GM18858 (cell line): ENCODE results near the gene PPP1CA.

Experiments
- ATAC-seq: cut with Tn5 transposase; IDR thresholded peaks from one replicate; pipeline ENCODE4 v1.9.1; 2021; ENCODE audit not compliant: unreplicated experiment

The PPP1CA gene

DNA sequence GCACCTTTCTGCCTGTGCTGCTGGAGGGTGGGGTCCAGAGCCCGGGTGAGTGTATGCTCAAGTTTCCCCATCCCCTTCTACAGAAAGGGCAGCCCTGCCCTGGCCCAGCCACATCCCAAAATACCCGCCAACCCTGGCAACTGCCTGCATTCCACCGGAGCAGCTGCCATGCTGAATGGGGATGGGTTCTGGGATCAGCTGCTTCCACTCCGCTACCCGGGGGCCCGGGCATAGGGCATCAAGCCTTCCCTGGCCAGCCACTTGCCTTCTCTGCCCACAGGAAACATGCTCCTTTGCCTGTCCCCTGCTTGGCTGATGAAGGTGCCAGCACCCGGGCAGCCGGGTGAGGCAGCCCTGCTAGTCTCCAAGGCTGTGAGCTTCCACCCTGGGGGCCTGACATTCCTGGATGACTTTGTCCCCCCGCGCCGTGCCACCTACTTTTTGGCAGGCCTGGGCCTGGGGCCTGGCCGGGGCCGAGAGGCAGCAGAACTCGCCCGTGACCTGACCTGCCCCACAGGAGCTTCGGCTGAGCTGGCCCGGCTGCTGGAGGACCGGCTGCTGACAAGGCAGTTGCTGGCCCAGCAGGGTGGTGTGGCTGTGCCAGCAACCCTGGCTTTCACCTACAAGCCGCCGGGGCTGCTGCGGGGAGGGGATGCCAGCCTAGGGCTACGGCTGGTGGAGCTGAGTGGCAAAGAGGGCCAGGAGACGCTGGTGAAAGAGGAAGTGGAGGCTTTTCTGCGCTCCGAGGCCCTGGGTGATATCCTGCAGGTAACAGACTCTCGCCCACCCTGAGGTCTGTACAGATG is 17.0 kb upstream of the PPP1CA start:
- ATAC-seq: no peak

GRCh38 chr11:67417425-67417824 is 15.8 kb upstream of the PPP1CA start:
- ATAC-seq: no peak

- ATAC-seq: no peak
These were observed 15.0 kb upstream of the PPP1CA start for GRCh38 chr11:67416416-67417335.

DNA sequence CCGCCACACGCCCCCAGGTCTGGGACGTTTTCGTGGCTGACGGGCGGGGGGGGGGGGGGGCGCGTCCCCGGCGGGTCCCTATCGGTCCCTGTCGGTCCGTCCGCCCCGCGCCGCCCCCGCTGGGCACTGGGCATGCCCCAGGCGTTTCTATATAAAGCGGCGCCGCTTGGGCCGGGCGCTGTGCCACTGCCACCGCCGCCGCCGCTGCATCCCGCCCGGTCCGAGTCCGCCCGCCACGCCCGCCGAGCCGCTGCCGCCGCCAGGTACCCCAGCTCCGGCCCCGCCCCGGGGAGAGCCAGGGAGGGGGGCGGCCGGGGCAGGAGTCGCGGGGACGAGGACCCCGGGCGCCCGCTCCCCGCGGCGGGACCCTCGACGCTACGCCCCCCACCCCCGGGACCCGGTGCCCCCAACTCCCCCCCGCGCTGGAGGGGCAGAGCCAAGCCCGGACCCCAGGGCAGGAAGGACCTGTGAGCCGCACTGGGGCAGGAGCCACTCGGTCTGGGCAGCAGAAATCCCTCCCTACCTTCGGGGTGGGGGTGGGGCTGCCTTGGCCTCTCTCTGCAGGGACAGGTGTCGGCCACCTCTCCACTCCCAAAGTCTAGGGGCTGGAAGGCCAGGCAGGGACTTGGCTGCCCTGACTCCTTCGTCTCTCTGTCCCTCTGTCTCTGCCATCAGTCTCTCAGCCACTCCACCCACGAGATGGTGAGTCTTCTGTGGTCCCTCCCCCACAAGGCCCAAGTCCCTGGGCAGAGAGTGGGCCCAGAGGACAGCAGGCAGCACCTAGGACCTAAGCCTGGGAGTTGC is 14.0 kb upstream of the PPP1CA start, which contains the start of gene CARNS1:
Gene CARNS1 (plus strand): TSS at position 178 of the 804 bp plus-strand sequence. CDS start 522 bp downstream, at position 700.
- no peak for ATAC-seq

DNA sequence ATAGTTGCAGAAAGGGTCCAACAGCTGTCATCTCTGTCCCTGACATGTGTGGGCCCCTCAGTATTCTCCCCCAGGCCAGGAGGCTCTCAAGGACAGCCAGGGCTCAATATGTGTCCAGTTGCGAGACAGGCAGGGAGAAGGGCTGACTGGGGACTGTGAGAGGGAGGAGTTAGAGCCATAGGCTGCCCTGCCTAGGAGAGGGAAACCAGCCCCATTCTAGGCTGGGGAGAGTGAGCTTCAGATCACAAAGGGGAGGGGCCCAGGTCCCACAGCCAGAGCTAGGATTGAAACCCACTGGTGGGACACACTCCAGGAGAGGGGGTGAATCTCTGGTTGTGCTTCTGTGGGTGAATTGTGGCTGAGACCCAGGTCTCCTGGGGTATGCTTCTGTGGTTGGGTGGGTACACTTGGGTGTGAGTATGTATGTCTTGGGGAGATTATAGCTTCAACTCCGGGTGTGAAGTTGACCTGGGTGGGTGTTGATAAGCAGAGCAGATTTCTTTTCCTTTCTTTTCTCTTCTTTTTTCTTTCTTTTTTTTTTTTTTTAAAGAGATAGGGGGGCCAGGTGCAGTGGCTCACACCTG is 11.7 kb upstream of the PPP1CA start:
- ATAC-seq: no peak

DNA sequence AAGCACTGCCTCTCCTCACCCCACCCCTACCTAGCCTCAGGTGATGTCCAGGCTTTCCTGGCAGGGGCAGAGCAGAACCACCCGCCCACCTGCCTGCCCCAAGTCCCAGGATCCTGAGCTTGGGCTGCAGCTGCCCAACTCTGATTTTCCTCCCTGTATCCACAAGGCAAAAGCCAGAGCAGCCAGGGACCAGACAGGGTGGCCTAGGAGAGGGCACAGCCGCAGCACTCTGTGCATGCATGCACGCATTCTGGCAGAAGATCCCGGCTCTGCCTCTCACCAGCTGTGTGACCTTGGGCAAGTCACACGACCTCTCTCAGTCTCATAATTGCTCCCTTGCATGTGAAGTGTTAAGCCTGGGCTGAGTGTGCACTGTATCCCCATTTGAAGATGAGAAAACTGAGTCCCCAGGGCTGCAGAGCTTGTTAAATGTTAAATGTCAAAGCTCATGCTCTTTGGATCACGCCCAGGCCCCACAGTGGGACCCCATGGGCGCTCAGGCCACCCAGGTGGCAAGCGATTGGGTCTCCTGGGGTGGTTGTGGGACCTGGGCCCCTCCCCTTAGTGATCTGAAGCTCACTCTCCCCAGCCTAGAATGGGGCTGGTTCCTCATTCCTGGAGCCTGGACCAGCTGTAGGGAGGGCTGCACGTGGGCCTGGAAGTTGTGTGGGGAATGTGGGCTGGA is 11.0 kb upstream of the PPP1CA start:
- ATAC-seq: no peak

DNA sequence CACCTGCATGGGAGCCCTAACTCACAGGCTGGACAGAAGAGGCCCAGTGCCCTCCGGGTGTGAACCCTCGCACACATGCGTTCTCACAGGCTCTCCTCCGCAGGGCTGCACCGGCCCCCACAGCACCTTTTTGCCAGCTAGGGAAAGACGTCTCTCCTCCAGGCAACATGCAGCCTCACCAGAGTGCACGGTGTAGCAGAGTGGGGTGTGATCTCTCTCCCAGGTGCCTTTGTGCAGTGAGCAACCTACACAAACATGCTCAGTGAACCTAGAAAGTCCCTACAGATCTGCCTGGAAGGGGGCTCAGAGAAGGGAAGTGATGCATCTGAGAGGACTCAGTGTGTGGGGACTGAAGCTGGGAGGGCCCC is 10.1 kb upstream of the PPP1CA start:
- no peak for ATAC-seq

GRCh38 chr11:67410984-67411784 is 9.5 kb upstream of the PPP1CA start:
- no peak for ATAC-seq

DNA sequence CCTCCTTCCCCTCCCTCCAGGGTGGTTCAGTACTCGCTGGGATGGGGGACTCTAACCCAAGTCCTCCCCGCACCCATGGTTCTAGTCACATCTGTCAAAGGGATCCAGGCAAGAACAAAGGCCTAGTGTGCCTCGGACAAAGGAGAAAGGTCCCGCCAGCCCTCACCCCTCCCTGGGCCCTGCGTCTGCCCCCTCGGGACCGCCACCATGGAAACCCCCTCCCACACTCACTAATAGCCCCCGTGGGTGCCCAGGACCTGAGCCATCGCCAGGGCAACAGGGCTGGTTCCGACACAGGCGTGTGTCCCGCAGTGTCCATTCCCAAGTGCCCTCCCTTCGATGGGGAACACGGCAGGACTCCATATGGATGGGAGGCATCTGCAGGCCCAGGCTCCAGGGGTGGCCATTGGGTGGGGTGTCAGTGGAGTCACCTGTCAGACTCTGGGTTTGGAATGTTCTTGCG is 8.7 kb upstream of the PPP1CA start:
- no peak for ATAC-seq

DNA sequence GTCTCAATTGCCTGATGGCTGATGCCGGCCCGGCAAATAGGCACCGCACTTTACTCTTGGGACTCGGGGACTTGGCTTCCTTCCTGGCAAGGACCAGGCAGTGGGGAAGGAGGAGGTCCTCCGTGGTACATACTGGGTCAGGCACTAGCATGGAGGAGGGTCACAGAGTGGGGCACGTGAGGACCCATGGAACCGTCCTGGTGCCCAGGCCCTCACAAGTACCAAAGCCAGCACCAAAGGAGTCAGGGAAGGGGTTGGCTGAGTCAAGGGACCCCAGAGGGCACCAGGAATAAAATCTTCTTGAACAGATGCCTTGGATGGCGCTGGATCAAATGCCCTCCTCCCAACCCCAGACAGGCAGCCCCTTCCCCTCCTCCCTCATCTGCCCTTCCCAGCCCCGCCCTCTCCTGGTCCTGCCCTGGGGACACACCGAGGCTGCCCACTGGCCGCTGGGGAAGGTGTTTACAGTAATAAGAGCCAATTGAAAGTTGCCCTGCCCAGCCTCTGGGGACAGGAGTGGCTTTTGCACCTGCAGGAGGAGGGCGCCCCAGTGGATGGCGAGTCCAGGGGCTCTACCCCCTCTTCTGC is 8.2 kb upstream of the PPP1CA start:
- ATAC-seq: no peak

GRCh38 chr11:67409261-67409666 is 7.6 kb upstream of the PPP1CA start:
- ATAC-seq: no peak

GRCh38 chr11:67408437-67409200 is 7.0 kb upstream of the PPP1CA start:
- ATAC-seq: no peak

- ATAC-seq: no peak
These were observed 6.1 kb upstream of the PPP1CA start for GRCh38 chr11:67407688-67408163.

DNA sequence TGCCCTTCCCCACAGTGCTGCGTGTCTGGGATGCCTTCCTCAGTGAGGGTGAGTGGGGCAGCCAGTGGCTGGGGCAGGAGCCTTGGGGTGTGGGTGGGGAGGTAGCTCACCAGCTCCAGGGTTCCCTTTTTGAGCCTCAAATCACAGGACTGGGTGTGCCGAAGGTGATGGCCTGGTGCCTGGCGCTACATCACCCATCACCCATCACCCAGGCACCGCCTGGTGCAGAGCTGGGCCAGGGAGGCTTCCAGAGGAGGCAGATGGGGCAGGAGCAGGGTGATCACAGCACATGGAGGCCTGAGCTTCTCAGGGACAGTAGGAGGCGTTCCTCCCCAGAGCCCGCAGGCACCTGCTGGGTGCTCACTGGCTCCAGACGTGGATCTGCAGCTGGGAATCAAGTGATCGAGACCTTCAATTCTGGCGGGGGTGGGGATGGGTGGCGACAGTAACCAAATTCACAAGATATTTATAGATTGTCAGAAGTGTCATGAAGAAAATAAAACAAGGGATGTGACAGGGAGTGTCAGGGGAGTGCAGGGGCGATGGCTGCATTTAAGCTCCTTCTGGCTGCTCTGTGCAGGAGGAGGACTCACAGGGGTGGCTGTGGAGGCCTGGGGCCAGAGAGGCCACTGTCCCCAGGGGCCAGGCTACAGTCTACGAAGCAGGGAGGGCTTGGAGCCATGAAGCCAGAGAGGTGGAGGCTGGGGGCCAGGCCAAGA is 5.5 kb upstream of the PPP1CA start:
- ATAC-seq: no peak

DNA sequence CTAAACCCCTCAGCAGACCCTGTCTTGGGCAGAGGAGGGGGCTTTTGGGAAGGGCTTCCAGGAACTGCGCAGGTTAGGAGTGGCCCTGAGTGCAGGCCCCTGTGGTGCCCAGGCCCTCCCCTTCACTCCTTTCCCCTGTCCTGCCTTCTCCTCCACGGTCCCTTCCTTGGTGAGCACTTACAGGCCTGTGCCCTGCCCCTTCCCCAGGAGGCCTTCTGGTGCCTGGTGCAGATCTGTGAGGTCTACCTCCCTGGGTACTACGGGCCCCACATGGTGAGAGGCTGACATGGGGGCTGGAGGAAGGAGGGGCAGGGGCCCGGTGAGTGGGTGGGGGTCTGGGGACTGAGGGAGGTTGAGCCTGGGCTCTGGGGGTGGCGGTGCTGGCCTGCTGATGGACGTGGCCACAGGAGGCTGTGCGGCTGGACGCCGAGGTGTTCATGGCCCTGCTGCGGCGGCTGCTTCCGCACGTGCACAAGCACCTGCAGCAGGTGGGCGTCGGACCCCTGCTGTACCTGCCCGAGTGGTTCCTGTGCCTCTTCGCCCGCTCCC is 4.8 kb upstream of the PPP1CA start:
- ATAC-seq: no peak

GRCh38 chr11:67405688-67406339 is 4.2 kb upstream of the PPP1CA start:
- ATAC-seq: no peak

- no peak for ATAC-seq
These were observed 3.5 kb upstream of the PPP1CA start for GRCh38 chr11:67405196-67405567.
